ENCODE results near the gene USP7.

DNA sequence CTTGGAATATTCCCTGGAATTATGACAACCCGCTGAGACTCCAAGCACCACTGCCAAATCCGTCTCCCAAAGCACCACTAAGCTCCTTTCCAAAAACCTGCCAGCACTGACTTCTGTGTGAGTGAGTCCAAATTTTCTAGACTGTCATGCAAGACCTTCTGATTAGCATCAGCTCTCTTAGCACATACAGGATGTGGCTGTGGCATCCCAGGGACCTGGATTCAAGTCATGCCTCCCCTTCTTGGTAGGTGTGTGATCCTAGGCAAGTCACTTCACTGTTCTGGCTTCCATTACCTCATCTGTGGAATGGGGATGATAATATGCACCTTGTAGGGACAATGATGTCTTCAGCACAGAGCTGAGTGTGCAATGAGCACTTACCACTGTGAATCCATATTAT lies 38.3 kb upstream of the USP7 start:
- TF ChIP-seq, protein P1, sequence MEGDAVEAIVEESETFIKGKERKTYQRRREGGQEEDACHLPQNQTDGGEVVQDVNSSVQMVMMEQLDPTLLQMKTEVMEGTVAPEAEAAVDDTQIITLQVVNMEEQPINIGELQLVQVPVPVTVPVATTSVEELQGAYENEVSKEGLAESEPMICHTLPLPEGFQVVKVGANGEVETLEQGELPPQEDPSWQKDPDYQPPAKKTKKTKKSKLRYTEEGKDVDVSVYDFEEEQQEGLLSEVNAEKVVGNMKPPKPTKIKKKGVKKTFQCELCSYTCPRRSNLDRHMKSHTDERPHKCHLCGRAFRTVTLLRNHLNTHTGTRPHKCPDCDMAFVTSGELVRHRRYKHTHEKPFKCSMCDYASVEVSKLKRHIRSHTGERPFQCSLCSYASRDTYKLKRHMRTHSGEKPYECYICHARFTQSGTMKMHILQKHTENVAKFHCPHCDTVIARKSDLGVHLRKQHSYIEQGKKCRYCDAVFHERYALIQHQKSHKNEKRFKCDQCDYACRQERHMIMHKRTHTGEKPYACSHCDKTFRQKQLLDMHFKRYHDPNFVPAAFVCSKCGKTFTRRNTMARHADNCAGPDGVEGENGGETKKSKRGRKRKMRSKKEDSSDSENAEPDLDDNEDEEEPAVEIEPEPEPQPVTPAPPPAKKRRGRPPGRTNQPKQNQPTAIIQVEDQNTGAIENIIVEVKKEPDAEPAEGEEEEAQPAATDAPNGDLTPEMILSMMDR (IDR thresholded peaks at IDR 0.05; ENCODE audit: insufficient read depth, low read length), result no peak
- no peak for TF ChIP-seq POLR2AphosphoS5 (IDR thresholded peaks at IDR 0.05; ENCODE audit: low read depth)
- TF ChIP-seq, protein P2, sequence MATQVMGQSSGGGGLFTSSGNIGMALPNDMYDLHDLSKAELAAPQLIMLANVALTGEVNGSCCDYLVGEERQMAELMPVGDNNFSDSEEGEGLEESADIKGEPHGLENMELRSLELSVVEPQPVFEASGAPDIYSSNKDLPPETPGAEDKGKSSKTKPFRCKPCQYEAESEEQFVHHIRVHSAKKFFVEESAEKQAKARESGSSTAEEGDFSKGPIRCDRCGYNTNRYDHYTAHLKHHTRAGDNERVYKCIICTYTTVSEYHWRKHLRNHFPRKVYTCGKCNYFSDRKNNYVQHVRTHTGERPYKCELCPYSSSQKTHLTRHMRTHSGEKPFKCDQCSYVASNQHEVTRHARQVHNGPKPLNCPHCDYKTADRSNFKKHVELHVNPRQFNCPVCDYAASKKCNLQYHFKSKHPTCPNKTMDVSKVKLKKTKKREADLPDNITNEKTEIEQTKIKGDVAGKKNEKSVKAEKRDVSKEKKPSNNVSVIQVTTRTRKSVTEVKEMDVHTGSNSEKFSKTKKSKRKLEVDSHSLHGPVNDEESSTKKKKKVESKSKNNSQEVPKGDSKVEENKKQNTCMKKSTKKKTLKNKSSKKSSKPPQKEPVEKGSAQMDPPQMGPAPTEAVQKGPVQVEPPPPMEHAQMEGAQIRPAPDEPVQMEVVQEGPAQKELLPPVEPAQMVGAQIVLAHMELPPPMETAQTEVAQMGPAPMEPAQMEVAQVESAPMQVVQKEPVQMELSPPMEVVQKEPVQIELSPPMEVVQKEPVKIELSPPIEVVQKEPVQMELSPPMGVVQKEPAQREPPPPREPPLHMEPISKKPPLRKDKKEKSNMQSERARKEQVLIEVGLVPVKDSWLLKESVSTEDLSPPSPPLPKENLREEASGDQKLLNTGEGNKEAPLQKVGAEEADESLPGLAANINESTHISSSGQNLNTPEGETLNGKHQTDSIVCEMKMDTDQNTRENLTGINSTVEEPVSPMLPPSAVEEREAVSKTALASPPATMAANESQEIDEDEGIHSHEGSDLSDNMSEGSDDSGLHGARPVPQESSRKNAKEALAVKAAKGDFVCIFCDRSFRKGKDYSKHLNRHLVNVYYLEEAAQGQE (IDR thresholded peaks at IDR 0.05; ENCODE audit: insufficient replicate concordance, low read depth), result no peak
- TF ChIP-seq SPI1 (IDR thresholded peaks at IDR 0.05; ENCODE audit: borderline replicate concordance, low read depth), result no peak

All from HL-60 (cell line).